ENCODE data around the gene CXCL6.

Gene CXCL6

DNA sequence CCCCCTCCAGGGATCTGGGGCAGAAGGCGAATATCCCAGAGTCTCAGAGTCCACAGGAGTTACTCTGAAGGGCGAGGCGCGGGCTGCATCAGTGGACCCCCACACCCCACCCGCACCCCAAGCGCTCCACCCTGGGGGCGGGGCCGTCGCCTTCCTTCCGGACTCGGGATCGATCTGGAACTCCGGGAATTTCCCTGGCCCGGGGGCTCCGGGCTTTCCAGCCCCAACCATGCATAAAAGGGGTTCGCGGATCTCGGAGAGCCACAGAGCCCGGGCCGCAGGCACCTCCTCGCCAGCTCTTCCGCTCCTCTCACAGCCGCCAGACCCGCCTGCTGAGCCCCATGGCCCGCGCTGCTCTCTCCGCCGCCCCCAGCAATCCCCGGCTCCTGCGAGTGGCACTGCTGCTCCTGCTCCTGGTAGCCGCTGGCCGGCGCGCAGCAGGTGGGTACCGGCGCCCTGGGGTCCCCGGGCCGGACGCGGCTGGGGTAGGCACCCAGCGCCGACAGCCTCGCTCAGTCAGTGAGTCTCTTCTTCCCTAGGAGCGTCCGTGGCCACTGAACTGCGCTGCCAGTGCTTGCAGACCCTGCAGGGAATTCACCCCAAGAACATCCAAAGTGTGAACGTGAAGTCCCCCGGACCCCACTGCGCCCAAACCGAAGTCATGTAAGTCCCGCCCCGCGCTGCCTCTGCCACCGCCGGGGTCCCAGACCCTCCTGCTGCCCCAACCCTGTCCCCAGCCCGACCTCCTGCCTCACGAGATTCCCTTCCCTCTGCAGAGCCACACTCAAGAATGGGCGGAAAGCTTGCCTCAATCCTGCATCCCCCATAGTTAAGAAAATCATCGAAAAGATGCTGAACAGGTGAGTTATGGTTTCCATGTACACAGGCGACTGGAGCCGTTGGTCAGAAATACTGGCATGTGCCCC lies 32.9 kb downstream of the CXCL6 start, which contains the start of gene CXCL1:
CXCL1 (plus strand) TSS at position 264 of the 926 bp plus-strand sequence; CDS start at position 342, 78 bp downstream.
- no peak for DNase-seq

DNA sequence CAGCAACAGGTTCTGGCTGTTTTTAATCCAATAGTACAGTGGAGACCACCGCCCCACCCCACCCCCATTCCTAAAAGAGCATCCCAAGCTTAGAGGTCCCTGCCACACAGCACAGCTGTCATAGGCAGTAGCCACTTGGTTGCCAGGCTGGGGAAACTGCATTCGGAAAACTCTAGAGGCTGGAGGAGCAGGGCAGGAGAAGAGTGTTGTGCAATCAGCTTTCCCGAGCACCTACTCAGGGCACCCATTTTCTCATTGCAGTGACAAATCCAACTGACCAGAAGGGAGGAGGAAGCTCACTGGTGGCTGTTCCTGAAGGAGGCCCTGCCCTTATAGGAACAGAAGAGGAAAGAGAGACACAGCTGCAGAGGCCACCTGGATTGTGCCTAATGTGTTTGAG lies 33.8 kb downstream of the CXCL6 start:
- DNase-seq: peak; percentile 19 to 24

DNA sequence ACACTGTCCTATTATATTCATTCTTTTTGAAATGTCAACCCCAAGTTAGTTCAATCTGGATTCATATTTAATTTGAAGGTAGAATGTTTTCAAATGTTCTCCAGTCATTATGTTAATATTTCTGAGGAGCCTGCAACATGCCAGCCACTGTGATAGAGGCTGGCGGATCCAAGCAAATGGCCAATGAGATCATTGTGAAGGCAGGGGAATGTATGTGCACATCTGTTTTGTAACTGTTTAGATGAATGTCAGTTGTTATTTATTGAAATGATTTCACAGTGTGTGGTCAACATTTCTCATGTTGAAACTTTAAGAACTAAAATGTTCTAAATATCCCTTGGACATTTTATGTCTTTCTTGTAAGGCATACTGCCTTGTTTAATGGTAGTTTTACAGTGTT lies 34.3 kb downstream of the CXCL6 start:
- no peak for DNase-seq

DNA sequence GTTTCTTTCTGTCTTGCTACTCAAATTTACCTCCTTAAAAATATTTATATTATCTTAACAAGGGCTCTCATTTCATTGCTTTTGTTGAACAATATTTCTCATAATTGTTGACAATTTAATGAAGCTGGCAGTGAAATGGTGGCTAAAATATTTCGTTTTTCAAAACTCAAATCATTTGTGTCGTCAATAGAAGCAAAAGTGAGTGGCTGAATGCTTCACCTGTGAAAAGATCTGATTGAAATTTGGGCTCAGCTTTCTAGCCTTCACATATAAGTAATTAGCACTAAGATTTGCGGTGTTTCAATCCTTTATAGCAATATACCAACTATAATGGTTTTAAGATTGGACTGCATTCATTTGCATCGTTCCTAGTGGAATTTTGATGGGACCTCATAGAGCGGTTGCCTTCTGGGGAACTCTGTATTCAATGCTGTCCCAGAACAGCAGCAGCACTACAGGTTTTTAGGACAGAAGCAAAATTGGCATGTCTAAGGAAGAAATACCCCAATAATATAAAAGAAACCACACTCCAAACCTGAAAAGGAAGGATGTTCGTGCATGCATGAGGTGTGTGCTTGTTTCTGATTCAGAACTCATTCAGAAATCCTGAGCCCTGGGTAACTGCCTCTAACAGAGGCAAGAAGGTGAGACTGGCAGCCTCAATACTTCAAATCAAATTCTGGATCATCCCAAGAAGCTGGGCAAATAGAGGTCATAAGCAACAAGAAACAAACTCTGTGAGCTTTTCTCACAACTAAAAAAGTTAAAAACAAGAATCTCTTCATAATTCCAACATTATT lies 35.2 kb downstream of the CXCL6 start:
- DNase-seq: no peak

DNA sequence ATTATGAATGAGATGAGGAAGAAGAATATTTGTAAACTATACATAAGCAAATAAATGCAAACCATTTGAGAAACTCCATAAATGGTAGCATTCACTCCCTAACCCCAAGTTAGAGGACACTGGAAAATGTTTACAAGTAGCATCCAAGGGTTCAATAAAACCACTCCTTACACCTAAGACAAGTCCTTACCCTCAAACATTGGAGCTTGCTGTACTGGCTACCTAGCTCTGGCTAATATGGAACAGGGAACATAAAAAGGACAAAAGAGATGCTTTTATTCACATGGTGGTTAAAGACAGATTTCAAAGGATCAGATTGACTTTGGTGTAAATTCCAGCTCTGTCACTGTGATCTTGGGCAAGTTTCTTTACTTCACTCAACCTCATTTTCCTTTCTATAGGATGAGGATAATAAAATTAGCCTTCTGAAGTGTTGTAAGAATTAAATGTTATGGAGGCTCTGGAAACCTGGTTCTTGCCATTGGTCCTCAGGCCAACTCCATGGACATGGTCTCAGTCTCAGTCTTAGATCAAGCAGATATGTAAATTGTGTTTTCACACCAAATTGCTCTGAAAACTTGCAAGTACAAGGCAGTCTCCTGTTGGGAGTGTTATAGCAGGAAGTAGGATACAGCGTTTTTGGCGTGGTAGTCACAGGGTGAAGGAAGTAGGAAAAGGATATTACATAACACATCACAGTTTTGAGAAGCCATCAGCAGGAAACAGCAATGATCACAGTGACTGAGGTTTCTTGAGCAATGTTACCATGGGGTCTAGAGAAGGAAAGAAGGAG lies 36.0 kb downstream of the CXCL6 start:
- DNase-seq: no peak

DNA sequence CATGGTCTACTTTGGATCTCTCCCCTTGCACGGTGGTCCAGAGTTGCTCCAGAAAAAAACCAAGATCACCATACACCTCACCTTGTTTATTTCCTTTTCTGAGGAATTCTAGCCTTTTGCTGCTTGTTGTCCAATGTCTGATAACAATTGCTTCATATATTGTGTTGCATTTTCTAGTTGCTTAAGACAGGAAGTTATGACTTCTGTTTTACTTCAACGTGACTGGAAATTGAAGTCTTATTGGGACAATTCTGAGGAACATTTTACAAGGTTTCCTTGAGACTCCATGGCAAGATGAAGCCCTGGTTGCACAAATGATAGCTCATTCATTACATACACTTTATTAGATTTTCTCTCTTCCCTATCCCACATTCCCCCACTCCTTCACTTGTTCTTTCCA lies 37.9 kb downstream of the CXCL6 start:
- no peak for DNase-seq

DNA sequence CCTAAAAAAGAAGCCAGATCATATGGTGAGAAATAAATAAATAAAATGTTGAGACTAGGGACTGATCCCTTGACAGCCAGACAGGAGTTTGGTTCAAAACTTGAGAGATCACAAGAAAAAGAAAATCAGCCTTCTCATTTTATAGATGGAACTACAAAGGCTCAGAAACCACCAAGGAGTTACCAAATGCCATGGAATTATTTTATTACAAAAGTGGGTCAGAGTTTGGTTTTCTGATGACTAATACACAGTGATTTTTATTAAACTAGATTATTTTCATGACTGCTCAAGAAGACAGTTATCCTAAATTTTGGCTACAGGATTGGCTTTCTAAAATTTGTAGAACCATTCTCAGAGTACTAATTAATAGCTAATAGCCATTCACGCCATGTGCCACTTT lies 38.9 kb downstream of the CXCL6 start:
- no peak for DNase-seq

DNA sequence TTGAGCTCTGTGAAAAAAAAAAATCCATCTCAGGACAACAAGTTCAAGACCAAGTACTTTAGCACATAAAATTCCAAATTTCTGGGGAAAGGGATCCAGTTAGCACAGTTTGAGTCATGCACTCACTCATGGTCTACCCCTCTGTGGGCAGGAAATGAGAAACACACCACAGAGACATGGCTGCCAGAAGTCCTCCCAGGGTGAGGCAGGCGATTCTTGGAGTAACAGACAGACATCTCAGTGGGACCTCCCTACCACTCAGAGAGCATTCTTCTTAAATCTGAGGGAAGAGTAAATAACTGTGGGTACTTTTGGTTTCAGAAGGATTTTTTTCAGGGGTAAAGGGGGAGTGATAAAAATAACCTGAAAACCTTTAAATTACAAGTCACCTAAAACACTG lies 46.8 kb downstream of the CXCL6 start:
- DNase-seq: no peak

DNA sequence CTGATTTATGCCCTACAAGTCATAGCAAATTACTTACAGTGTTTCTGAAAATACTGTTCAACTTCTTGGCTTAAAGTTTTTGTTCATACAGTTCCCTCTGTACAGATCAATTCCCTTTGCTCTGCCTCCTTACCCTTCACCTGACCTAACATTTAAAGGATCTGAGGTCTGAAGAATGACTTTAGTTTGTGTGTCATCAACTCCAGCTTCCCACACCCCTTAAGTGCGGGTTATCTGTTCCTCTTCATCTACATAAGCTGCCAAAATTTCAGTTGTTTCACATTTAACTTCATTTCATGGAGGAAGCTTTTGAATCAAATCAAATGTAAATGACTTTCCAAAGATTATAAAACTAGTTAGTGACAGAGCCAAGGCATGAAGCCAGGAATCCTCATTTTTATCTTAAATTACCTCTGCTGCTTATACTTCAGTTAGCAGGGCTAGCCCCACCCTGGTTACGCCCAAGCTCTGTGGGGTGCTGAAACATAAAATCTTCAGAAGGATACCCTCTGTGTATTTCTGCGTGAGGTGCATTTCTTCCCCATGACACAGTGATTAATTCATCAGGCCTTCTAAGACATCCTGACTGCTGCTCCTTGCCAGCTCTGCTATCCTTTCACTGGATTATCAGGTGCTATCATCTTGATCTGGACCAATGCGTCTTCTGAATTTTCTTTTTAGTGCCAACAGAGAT lies 49.2 kb downstream of the CXCL6 start:
- DNase-seq: no peak

Data from SHP77 (cell line).